WTC11 (cell line): ENCODE results near the gene NEDD8. TPM values are rescaled to one million over a fixed set of nuclear protein-coding genes. Genes with fewer than 3 reads are reported as not detected.

Experiments used
- ATAC-seq: fragments of 200-7000 bp; cut with Tn5 transposase; 2 replicates; pipeline ENCODE4 v1.10.0; 2021; ENCODE audit warnings: mild to moderate bottlenecking, moderate library complexity
- CTCF ChIA-PET: fragments of 300-600 bp; sonication (Branson Sonifier 250); formaldehyde crosslinking; loops from one replicate; lab custom pipeline; 2021; ENCODE audit warnings: antibody characterized with exemption; lab: Charles Lee
- POLR2A ChIA-PET: fragments of 350-600 bp; sonication (Branson Sonifier 250); formaldehyde crosslinking; loops from one replicate; lab custom pipeline; 2021; ENCODE audit warnings: antibody characterized with exemption; lab: Charles Lee
- DNase-seq: peaks from one replicate; pipeline ENCODE4 v3.0.0; 2021; ENCODE audit warnings: low spot score
- H3K27ac Mint-ChIP-seq: 2 replicates; pipeline ENCODE4 v1.8.0; 2021; ENCODE audit warnings: mixed read lengths
- H3K27me3 Mint-ChIP-seq: 2 replicates; pipeline ENCODE4 v1.8.0; 2021; ENCODE audit warnings: low read depth, mild to moderate bottlenecking, moderate library complexity, mixed read lengths
- H3K36me3 Mint-ChIP-seq: 2 replicates; pipeline ENCODE4 v1.8.0; 2021; ENCODE audit warnings: mixed read lengths
- H3K4me1 Mint-ChIP-seq: 2 replicates; pipeline ENCODE4 v1.8.0; 2022; ENCODE audit warnings: mixed read lengths
- H3K4me3 Mint-ChIP-seq: 2 replicates; pipeline ENCODE4 v1.8.0; 2021; ENCODE audit warnings: mild to moderate bottlenecking, moderate library complexity, mixed read lengths
- H3K9me3 Mint-ChIP-seq: 2 replicates; pipeline ENCODE4 v1.8.0; 2021; ENCODE audit warnings: mixed read lengths
- AR ChIP-seq: fragments of 250-450 bp; sonication (Bioruptor Pico); IDR thresholded peaks from 2 replicates; pipeline ENCODE4 v1.9.0; 2021; ENCODE audit warnings: mild to moderate bottlenecking
- CDX4 ChIP-seq: fragments of 250-450 bp; sonication (Bioruptor Pico); IDR thresholded peaks from 2 replicates; pipeline ENCODE4 v1.9.0; 2021; ENCODE audit warnings: moderate library complexity, mild to moderate bottlenecking, inconsistent platforms, borderline replicate concordance
- CREM ChIP-seq: sonication (generic); formaldehyde crosslinking; IDR thresholded peaks from 2 replicates; pipeline ENCODE4 v1.8.1; 2022; ENCODE audit warnings: mild to moderate bottlenecking, missing genetic modification reagents, moderate library complexity
- EMX1 ChIP-seq: fragments of 250-450 bp; sonication (Bioruptor Pico); IDR thresholded peaks from 2 replicates; pipeline ENCODE4 v1.8.0; 2021; ENCODE audit warnings: mild to moderate bottlenecking
- ETV6 ChIP-seq: sonication (generic); formaldehyde crosslinking; IDR thresholded peaks from 2 replicates; pipeline ENCODE4 v1.8.1; 2022; ENCODE audit warnings: mild to moderate bottlenecking, missing genetic modification reagents
- FOXK1 ChIP-seq: sonication (generic); formaldehyde crosslinking; IDR thresholded peaks from 2 replicates; pipeline ENCODE4 v1.8.0; 2022; ENCODE audit warnings: mild to moderate bottlenecking, moderate library complexity, missing genetic modification reagents
- NFYB ChIP-seq: sonication (generic); formaldehyde crosslinking; conservative IDR thresholded peaks from 2 replicates; pipeline ENCODE4 v1.8.0; 2022; ENCODE audit warnings: low read depth, missing genetic modification reagents
- NR3C1 ChIP-seq: sonication (generic); formaldehyde crosslinking; conservative IDR thresholded peaks from 2 replicates; pipeline ENCODE4 v1.8.1; 2023; ENCODE audit warnings: low read depth, mild to moderate bottlenecking, missing genetic modification reagents
- OVOL2 ChIP-seq: fragments of 250-450 bp; sonication (Bioruptor Pico); IDR thresholded peaks from 2 replicates; pipeline ENCODE4 v1.9.0; 2021; ENCODE audit warnings: mild to moderate bottlenecking, borderline replicate concordance
- PREB ChIP-seq: sonication (generic); formaldehyde crosslinking; IDR thresholded peaks from 2 replicates; pipeline ENCODE4 v1.8.1; 2022; ENCODE audit warnings: mild to moderate bottlenecking, missing genetic modification reagents, moderate library complexity, borderline replicate concordance
- SP1 ChIP-seq: sonication (generic); formaldehyde crosslinking; conservative IDR thresholded peaks from 2 replicates; pipeline ENCODE4 v1.8.1; 2022; ENCODE audit warnings: missing genetic modification reagents
- USF1 ChIP-seq: sonication (generic); formaldehyde crosslinking; IDR thresholded peaks from 2 replicates; pipeline ENCODE4 v1.8.0; 2022; ENCODE audit warnings: mild to moderate bottlenecking, missing genetic modification reagents
- ZBTB43 ChIP-seq: sonication (generic); formaldehyde crosslinking; IDR thresholded peaks from 2 replicates; pipeline ENCODE4 v1.8.1; 2023; ENCODE audit warnings: mild to moderate bottlenecking, missing genetic modification reagents
- ZNF281 ChIP-seq: sonication (generic); formaldehyde crosslinking; IDR thresholded peaks from 2 replicates; pipeline ENCODE4 v1.8.0; 2023; ENCODE audit warnings: mild to moderate bottlenecking, missing genetic modification reagents
- ZNF396 ChIP-seq: fragments of 250-450 bp; sonication (Bioruptor Pico); IDR thresholded peaks from 2 replicates; pipeline ENCODE4 v1.8.0; 2021; ENCODE audit warnings: mild to moderate bottlenecking, moderate library complexity, borderline replicate concordance
- ZNF512 ChIP-seq: sonication (generic); formaldehyde crosslinking; IDR thresholded peaks from 2 replicates; pipeline ENCODE4 v1.8.1; 2022; ENCODE audit warnings: missing genetic modification reagents, borderline replicate concordance
- total RNA-seq: library from RNA; stranded (reverse); gene quantifications from 3 replicates; pipeline ENCODE4 v1.2.3, GENCODE V29; 2021

Gene NEDD8
- total RNA-seq, 1 experiment from 2014 or later, result 233 TPM

GRCh38 chr14:24261256-24261968 is 29.2 kb upstream of the NEDD8 start (continued):
- TF ChIP-seq PREB (CRISPR knock-in tag) (no peak), ZNF512 (CRISPR knock-in tag) (no peak), SP1 (CRISPR knock-in tag) (no peak), ZBTB43 (CRISPR knock-in tag) (no peak), ZNF281 (CRISPR knock-in tag) (no peak), FOXK1 (CRISPR knock-in tag) (no peak), AR (CRISPR knock-in tag) (no peak), EMX1 (no peak), OVOL2 (CRISPR knock-in tag) (no peak), CREM (CRISPR knock-in tag) (no peak), USF1 (CRISPR knock-in tag) (no peak)

GRCh38 chr14:24260780-24261157 is 28.6 kb upstream of the NEDD8 start:
- DNase-seq (no peak), ATAC-seq (no peak)
- no peak for TF ChIP-seq ZNF396 (CRISPR knock-in tag)
- no peak for TF ChIP-seq NR3C1 (CRISPR knock-in tag)
- no peak for TF ChIP-seq CDX4 (CRISPR knock-in tag)
- TF ChIP-seq ETV6 (CRISPR knock-in tag), result no peak
- TF ChIP-seq NFYB (CRISPR knock-in tag), result no peak
- H3K4me1 Mint-ChIP-seq, result no peaks in the 10 kb centered on the region
- no peaks in the 10 kb centered on the region for H3K36me3 Mint-ChIP-seq
- ChIA-PET POLR2A (no interaction called here), CTCF (interaction anchor here (1.6 kb wide), 1 partner anchor 18 kb away, joined by 5 read pairs; the partner anchor contains the start of gene TINF2)
- H3K4me3 Mint-ChIP-seq, result no peak overlapping the region
- H3K27ac Mint-ChIP-seq, result no peak overlapping the region
- no peaks in the 10 kb centered on the region for H3K27me3 Mint-ChIP-seq
- H3K9me3 Mint-ChIP-seq, result no peaks in the 10 kb centered on the region
